Activated CD8-positive, alpha-beta T cell treated with anti-CD3 and anti-CD28 coated beads for 36 hours (primary cell): ENCODE measurements around the gene TNNI3K. TPM values are rescaled to one million over a fixed set of nuclear protein-coding genes. Genes with fewer than 3 reads are reported as not detected.

Source experiments
- ATAC-seq: fragments of 200-7000 bp; cut with Tn5 transposase; one replicate; pipeline ENCODE4 v1.10.0; 2021; ENCODE audit warnings: mild to moderate bottlenecking, moderate library complexity
- CTCF ChIA-PET: fragments of 350-600 bp; sonication (Branson Sonifier 250); formaldehyde crosslinking; loops from one replicate; lab custom pipeline; 2021; ENCODE audit warnings: antibody characterized with exemption; lab: Charles Lee
- POLR2A ChIA-PET: fragments of 350-600 bp; sonication (Branson Sonifier 250); formaldehyde crosslinking; loops from one replicate; lab custom pipeline; 2021; ENCODE audit warnings: antibody characterized with exemption; lab: Charles Lee
- DNase-seq: peaks from one replicate; pipeline ENCODE4 v3.0.0-alpha.2; 2020
- H3K27ac Mint-ChIP-seq: one replicate; pipeline ENCODE4 v1.8.0; 2021; ENCODE audit warnings: mild to moderate bottlenecking, mixed read lengths
- H3K27me3 Mint-ChIP-seq: one replicate; pipeline ENCODE4 v1.8.0; 2021; ENCODE audit warnings: mixed read lengths
- H3K36me3 Mint-ChIP-seq: one replicate; pipeline ENCODE4 v1.8.0; 2021; ENCODE audit warnings: low read depth, mixed read lengths
- H3K4me1 Mint-ChIP-seq: one replicate; pipeline ENCODE4 v1.8.0; 2021; ENCODE audit warnings: low read depth, mixed read lengths
- H3K4me3 Mint-ChIP-seq: one replicate; pipeline ENCODE4 v1.8.0; 2021; ENCODE audit warnings: mild to moderate bottlenecking, moderate library complexity, mixed read lengths
- H3K9me3 Mint-ChIP-seq: one replicate; pipeline ENCODE4 v1.8.0; 2021; ENCODE audit warnings: mixed read lengths
- intact Hi-C: fragments of 100-400 bp; cut with micrococcal nuclease; formaldehyde crosslinking; loops from one replicate; pipeline ENCODE4 v1.10.0; 2022
- total RNA-seq, 2 experiments: library from RNA; stranded (reverse); gene quantifications; one replicate each; pipeline ENCODE4 v1.2.3, GENCODE V29; 2021
- TF ChIP-seq, protein P1 (sequence below): fragments of 200-600 bp; IDR thresholded peaks from one replicate; pipeline ENCODE4 v1.8.0; 2022; ENCODE audit warnings: antibody characterized with exemption, mild to moderate bottlenecking

TNNI3K gene
- total RNA-seq, 2 experiments from 2014 or later: 0.52 TPM; not detected in 1

- Mint-ChIP-seq H3K4me1 (no peaks in the 10 kb centered on the region), H3K36me3 (no peaks in the 10 kb centered on the region), H3K27me3 (peaks cover 2% of the 10 kb centered on the region), H3K4me3 (no peak overlapping the region), H3K9me3 (no peaks in the 10 kb centered on the region), H3K27ac (no peak overlapping the region)
- ATAC-seq (no peak), DNase-seq (no peak)
- TF ChIP-seq, protein P1, sequence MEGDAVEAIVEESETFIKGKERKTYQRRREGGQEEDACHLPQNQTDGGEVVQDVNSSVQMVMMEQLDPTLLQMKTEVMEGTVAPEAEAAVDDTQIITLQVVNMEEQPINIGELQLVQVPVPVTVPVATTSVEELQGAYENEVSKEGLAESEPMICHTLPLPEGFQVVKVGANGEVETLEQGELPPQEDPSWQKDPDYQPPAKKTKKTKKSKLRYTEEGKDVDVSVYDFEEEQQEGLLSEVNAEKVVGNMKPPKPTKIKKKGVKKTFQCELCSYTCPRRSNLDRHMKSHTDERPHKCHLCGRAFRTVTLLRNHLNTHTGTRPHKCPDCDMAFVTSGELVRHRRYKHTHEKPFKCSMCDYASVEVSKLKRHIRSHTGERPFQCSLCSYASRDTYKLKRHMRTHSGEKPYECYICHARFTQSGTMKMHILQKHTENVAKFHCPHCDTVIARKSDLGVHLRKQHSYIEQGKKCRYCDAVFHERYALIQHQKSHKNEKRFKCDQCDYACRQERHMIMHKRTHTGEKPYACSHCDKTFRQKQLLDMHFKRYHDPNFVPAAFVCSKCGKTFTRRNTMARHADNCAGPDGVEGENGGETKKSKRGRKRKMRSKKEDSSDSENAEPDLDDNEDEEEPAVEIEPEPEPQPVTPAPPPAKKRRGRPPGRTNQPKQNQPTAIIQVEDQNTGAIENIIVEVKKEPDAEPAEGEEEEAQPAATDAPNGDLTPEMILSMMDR: no peak
- ChIA-PET CTCF (no interaction called here), POLR2A (no interaction called here)
- intact Hi-C loops: no loop called here
Measured at GRCh38 chr1:74579425-74579824, 344.2 kb downstream of the TNNI3K start.

GRCh38 chr1:74583397-74583796 is 348.2 kb downstream of the TNNI3K start:
- no peak overlapping the region for H3K27ac Mint-ChIP-seq
- H3K36me3 Mint-ChIP-seq: no peaks in the 10 kb centered on the region
- ChIA-PET CTCF (no interaction called here), POLR2A (no interaction called here)
- H3K27me3 Mint-ChIP-seq: no peaks in the 10 kb centered on the region
- intact Hi-C loops: no loop called here
- no peaks in the 10 kb centered on the region for H3K9me3 Mint-ChIP-seq
- DNase-seq: no peak
- no peak overlapping the region for H3K4me3 Mint-ChIP-seq
- TF ChIP-seq, protein P1: no peak
- ATAC-seq: no peak
- H3K4me1 Mint-ChIP-seq: no peaks in the 10 kb centered on the region

- CTCF ChIA-PET: no interaction called here
- TF ChIP-seq, protein P1: no peak
- Mint-ChIP-seq H3K36me3 (no peaks in the 10 kb centered on the region), H3K4me3 (no peak overlapping the region), H3K4me1 (no peaks in the 10 kb centered on the region), H3K9me3 (no peaks in the 10 kb centered on the region), H3K27me3 (no peaks in the 10 kb centered on the region), H3K27ac (no peak overlapping the region)
- POLR2A ChIA-PET: no interaction called here
- intact Hi-C loops: no loop called here
- ATAC-seq (no peak), DNase-seq (no peak)
Measured at GRCh38 chr1:74584185-74584584, 349.0 kb downstream of the TNNI3K start.

DNA sequence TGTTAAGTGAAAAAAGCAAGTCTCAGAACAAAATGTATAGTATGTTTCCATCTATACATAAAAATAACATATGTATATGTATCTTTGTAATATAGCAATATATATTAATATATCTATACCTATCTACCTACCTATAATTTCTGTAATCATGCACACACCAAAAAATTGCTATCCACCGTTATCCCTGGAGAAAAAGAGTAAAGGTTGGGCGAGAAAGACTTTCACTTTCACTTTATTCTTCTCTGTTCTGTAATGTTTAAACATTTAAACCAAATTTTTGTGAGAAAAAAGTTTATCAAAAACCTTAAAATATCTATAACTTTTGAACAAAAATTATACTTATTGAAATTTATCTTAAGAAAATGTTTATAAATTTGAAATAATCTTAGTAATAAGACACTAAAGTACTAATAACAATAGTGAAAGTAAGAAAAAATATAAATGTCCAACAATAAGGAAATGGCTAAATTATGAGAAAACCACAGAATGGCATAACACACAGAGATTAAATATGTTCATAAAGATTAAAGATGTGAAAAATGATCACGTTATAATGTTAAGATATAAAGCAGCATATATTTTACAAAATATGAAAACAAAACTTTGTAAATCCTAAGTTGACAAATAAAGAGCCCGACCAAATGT is 351.2 kb downstream of the TNNI3K start:
- Mint-ChIP-seq H3K4me3 (no peak overlapping the region), H3K9me3 (no peaks in the 10 kb centered on the region), H3K27ac (no peak overlapping the region), H3K27me3 (peaks cover 2% of the 10 kb centered on the region), H3K36me3 (no peaks in the 10 kb centered on the region), H3K4me1 (no peaks in the 10 kb centered on the region)
- intact Hi-C loops: no loop called here
- TF ChIP-seq, protein P1: no peak
- POLR2A ChIA-PET: no interaction called here
- ATAC-seq: no peak
- CTCF ChIA-PET: no interaction called here
- no peak for DNase-seq

DNA sequence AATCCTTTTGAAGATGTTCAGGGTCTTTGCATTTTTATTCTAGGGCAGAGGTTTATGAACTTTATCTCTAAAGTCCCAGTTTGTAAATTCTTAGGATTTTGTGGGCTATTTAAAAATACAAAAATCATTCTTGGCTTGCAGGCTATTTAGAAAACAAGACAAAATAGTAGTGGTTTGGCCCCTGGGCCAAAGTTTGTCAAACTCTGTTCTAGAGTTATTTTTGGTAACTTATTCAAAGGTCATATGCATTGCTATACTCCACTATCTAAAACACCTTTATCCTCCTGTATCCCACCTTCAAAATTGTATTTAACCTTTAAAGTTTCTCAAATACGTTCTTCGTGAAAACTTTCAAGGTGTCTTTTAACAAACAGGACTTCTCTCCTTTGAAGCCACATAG is 352.7 kb downstream of the TNNI3K start:
- ATAC-seq (no peak), DNase-seq (no peak)
- TF ChIP-seq, protein P1: no peak
- POLR2A ChIA-PET: no interaction called here
- Mint-ChIP-seq H3K4me3 (no peak overlapping the region), H3K27me3 (peaks cover 2% of the 10 kb centered on the region), H3K9me3 (no peaks in the 10 kb centered on the region), H3K36me3 (no peaks in the 10 kb centered on the region), H3K27ac (no peak overlapping the region), H3K4me1 (no peaks in the 10 kb centered on the region)
- CTCF ChIA-PET: no interaction called here
- intact Hi-C loops: no loop called here
